Mucosa of rectum (tissue), 2 donors: ENCODE results near the gene KMT2E.

Experiments used
- H3K27ac ChIP-seq, 2 donors: one replicate each; pipeline ENCODE4 v1.7.0; 2013; ENCODE audit warnings: inconsistent platforms in 2 of 2, low read depth in 2 of 2, low read length in 2 of 2
- H3K27me3 ChIP-seq, 2 donors: one replicate each; pipeline ENCODE4 v1.7.0; 2013; ENCODE audit warnings: low read length in 2 of 2; ENCODE audit not compliant: control insufficient read depth in 2 of 2, insufficient read depth in 2 of 2
- H3K36me3 ChIP-seq, 2 donors: one replicate each; pipeline ENCODE4 v1.7.0; 2013; ENCODE audit warnings: low read length in 2 of 2; ENCODE audit not compliant: control insufficient read depth in 2 of 2, insufficient read depth in 2 of 2
- H3K4me1 ChIP-seq, 2 donors: one replicate each; pipeline ENCODE4 v1.7.0; 2013; ENCODE audit warnings: low read length in 2 of 2, mild to moderate bottlenecking in 1 of 2; ENCODE audit not compliant: control insufficient read depth in 2 of 2, insufficient read depth in 2 of 2
- H3K4me3 ChIP-seq, 2 donors: one replicate each; pipeline ENCODE4 v1.7.0; 2013; ENCODE audit warnings: low read length in 2 of 2
- H3K9ac ChIP-seq, 2 donors: one replicate each; pipeline ENCODE4 v1.7.0; 2013; ENCODE audit warnings: low read length in 2 of 2, low read depth in 1 of 2, mild to moderate bottlenecking in 1 of 2
- H3K9me3 ChIP-seq, 2 donors: one replicate each; pipeline ENCODE4 v1.7.0; 2013; ENCODE audit warnings: low read length in 2 of 2; ENCODE audit not compliant: control insufficient read depth in 2 of 2
- donor health status: healthy.
- donor health status: Normal muscosa, but diverticular disease.

The KMT2E gene

DNA sequence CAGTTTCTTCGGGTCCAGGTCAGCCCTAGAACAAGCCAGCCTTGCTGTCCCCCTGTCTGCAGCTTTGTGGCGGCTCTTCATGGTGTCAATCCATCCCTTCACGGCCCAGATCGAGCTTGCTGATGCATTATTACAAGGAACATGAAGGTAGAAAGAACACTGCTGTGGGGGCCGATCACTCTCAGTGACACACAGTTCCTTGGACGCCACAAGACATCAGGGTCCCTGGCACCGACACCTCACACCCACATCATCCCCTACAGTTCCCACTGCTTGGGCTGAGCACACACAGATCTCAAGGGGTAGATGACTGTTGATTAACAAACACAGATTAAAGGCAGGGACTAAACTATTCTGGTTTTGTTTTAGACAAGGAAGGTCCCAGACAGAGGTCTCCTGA is 119.4 kb downstream of the KMT2E start:
- Histone ChIP-seq H3K9ac (no peak overlapping the region), H3K4me1 (no peaks in the 10 kb centered on the region), H3K4me3 (no peak overlapping the region), H3K36me3 (peaks cover 21 to 34% of the 10 kb centered on the region in 2 donors), H3K27me3 (no peaks in the 10 kb centered on the region), H3K9me3 (no peaks in the 10 kb centered on the region), H3K27ac (no peak overlapping the region)

DNA sequence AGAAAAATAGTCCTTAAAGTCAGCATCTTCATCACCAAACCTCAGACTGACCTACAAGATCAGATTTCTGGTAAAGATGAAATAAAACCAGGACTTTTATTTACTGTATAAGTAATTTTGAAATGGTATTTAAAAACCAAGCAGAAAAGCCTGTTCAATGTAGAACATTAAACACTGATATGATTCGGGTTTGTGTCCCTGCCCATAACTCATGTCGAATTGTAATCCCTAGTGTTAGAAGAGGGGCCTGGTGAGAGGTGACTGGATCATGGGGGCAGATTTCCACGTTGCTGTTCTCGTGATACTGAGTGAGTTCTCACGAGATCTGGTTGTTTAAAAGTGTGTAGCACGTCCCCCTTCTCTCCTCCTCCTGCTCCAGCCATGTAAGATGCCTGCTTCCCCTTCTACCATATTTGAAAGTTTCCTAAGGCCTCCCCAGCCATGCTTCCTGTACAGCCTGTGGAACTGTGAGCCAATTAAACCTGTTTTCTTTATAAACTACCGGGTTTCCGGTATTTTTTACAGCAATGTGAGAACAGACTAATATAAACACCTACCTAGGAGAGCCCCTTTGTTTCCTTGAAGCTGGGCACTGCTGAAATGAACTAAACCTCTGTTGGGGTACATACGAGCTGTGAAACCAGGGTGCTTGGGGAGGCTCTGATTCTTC is 120.1 kb downstream of the KMT2E start:
- no peaks in the 10 kb centered on the region for H3K4me1 ChIP-seq
- H3K9me3 ChIP-seq: no peaks in the 10 kb centered on the region
- no peaks in the 10 kb centered on the region for H3K27me3 ChIP-seq
- peaks cover 27 to 40% of the 10 kb centered on the region in 2 donors for H3K36me3 ChIP-seq
- H3K4me3 ChIP-seq: no peak overlapping the region
- H3K9ac ChIP-seq: no peak overlapping the region
- H3K27ac ChIP-seq: no peak overlapping the region

DNA sequence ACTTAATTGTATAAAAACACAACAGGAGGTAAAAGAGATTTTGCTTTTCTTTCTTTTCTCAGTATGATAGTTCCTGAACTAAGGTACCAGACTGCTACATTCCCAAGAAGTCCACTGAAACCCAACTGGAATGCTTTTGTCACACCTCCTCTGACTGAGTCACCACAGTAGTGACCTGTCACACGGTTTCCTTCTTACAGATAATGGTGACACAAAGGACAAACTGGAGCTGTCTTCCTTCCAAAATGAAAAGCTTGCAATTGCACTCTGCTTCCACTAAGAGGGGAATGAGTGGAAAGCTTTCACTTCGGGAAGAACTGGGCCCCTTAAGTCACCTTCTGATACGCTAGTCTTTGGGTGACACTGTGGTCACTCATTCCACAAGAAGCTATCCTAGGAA is 122.2 kb downstream of the KMT2E start:
- Histone ChIP-seq H3K4me3 (no peak overlapping the region), H3K9me3 (no peaks in the 10 kb centered on the region), H3K27me3 (no peaks in the 10 kb centered on the region), H3K4me1 (no peaks in the 10 kb centered on the region), H3K36me3 (peaks cover 31 to 40% of the 10 kb centered on the region in 2 donors), H3K27ac (no peak overlapping the region), H3K9ac (no peak overlapping the region)

DNA sequence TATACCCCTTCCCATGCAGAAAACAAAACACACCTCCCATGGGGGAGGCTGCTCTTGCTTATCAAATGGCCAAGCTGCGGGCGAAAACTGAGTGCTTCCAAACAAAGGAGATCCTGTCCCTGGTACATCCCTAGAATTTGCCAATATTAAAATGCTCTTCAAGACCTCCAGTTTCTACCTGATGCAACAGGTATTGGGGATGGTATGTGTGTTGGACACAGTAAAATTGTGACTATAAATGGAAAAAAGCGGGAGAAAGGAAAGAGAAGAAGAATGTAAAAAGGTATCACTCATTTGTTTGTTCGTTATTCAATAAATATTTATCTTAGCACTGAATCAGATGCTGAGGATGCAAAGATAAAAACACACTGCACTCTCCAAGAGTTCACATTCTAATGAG is 123.9 kb downstream of the KMT2E start:
- Histone ChIP-seq H3K27ac (no peak overlapping the region), H3K4me1 (no peaks in the 10 kb centered on the region), H3K36me3 (peaks cover 32 to 37% of the 10 kb centered on the region in 2 donors)

DNA sequence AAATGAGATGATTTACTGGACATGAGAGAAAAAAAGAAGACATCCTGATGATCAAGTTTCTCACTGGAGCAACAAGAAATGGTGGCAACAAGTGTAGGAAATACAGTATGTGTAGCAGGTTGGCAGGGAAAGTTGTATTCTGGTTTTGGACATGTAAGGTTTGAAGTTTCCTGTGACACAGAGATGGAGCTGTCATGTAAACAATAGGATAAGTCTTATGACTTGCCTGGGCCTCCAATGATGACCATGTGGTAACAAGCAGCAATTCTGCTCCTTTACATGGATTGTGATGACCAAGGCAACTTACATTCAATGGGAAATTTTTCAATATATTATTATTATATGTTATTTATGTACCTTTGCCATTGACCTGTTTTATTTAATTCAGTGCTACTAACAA is 125.4 kb downstream of the KMT2E start:
- Histone ChIP-seq H3K27me3 (no peaks in the 10 kb centered on the region), H3K27ac (no peak overlapping the region), H3K4me3 (no peak overlapping the region), H3K36me3 (peaks cover 31 to 33% of the 10 kb centered on the region in 2 donors), H3K9me3 (no peaks in the 10 kb centered on the region), H3K4me1 (no peaks in the 10 kb centered on the region), H3K9ac (no peak overlapping the region)

More for the DNA sequence above, 123.9 kb downstream of the KMT2E start:
- H3K9ac ChIP-seq: no peak overlapping the region
- H3K9me3 ChIP-seq: no peaks in the 10 kb centered on the region
- H3K4me3 ChIP-seq: no peak overlapping the region
- H3K27me3 ChIP-seq: no peaks in the 10 kb centered on the region

DNA sequence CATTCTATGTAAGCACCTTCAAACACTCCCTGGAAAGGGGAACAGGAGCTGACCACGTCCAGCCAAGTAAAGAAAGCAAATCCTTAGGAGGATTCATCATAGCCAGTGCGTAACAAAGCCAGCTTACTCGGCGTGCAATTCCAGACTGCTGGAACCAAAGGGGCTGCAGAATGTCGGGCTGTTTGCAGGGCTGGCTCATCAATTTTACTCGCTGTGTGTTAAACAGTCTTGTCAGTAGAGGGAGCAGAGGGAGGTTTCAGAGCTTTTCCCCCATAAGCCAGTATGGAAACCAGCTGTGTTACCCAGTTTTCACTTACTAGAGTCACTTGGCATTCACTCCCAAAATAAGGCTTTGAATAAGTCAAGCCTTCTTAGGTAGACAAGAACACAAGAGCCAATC is 127.1 kb downstream of the KMT2E start:
- no peak overlapping the region for H3K27ac ChIP-seq
- no peak overlapping the region for H3K9ac ChIP-seq
- peaks cover 33 to 35% of the 10 kb centered on the region in 2 donors for H3K36me3 ChIP-seq
- H3K4me1 ChIP-seq: no peaks in the 10 kb centered on the region
- no peaks in the 10 kb centered on the region for H3K9me3 ChIP-seq
- no peak overlapping the region for H3K4me3 ChIP-seq
- H3K27me3 ChIP-seq: no peaks in the 10 kb centered on the region

DNA sequence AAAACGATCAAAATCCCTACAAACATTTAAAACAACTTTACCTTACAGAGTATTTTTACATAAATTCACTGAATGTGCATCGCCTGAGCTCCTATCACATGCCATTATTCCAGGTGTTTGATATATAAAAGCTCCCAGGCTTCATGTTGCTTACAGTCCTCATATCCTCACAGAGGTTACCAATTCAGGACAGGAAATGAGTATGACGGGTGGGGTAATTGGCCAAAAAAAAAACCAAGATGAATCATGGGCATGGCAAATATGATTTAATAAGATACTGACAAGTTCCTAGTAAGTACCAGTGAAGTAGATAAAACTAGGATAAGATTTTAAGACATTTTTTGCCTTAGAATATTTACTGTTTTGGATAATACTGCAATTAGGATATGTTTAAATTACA is 135.8 kb downstream of the KMT2E start:
- Histone ChIP-seq H3K9me3 (no peaks in the 10 kb centered on the region), H3K4me1 (no peaks in the 10 kb centered on the region), H3K9ac (no peak overlapping the region), H3K36me3 (peaks cover 0 to 3% of the 10 kb centered on the region in 2 donors), H3K27me3 (no peaks in the 10 kb centered on the region), H3K4me3 (no peak overlapping the region), H3K27ac (no peak overlapping the region)

DNA sequence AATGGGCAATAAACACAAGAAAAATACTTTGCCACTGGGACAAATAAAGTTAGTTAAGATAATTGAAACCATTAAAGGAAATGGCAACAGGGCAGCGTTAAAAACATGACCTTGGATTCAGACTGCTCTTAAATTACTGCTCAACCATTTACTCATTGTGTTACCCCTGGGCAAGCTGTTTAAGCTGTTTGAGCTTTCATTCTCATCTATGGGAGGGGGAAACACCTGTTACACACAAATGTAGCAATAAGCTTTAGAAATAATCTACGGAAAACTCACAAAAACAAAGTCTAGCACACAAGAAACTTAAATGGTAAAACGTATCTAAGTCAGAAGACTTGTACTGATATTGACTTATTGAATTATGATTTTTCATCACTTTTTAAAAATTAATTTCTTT is 137.1 kb downstream of the KMT2E start:
- no peak overlapping the region for H3K27ac ChIP-seq
- H3K27me3 ChIP-seq: no peaks in the 10 kb centered on the region
- H3K9me3 ChIP-seq: no peaks in the 10 kb centered on the region
- no peak overlapping the region for H3K4me3 ChIP-seq
- H3K36me3 ChIP-seq: peaks cover 0 to 4% of the 10 kb centered on the region in 2 donors
- H3K9ac ChIP-seq: no peak overlapping the region
- H3K4me1 ChIP-seq: no peaks in the 10 kb centered on the region

DNA sequence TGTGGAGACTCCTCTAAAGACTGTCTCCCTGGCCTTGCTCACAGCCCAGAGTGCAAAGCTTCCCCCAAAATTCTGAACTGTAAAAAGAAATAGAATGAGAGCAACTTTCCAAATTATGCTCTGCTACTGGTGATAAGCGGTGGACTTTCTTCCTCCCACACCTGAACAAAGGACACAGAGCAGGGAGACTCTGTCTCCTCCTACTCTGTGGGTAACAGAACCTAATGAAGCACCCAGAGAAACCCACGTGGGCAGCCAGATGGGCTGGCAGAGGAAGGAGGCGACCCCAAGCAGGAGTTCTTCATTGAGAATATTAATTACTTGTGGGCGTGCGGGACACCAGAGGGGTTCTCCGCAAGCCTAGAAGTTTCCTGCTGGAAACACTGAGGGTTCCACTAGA is 139.5 kb downstream of the KMT2E start:
- H3K4me3 ChIP-seq: no peak overlapping the region
- H3K36me3 ChIP-seq: peaks cover 0 to 4% of the 10 kb centered on the region in 2 donors
- H3K27ac ChIP-seq: no peak overlapping the region
- H3K9me3 ChIP-seq: no peaks in the 10 kb centered on the region
- H3K27me3 ChIP-seq: no peaks in the 10 kb centered on the region
- no peak overlapping the region for H3K9ac ChIP-seq
- no peaks in the 10 kb centered on the region for H3K4me1 ChIP-seq

DNA sequence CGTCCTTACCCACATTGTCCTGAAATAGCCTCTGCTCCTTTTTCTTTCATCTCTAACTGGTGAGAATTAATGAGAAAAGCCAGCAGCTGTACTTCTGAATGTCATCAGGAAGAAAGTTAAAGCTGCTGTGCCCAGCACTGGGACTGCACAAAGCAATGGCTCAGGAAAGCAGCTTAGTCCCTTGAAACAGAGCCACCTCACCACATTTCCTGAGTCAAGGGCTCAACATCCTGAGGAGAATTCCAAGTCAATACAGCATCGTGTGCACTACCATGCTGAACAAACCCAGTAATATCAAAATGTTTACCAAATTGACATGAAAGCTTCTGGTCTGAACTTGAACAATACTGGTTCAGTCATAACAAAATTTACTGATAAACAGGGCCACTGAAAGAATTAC is 140.1 kb downstream of the KMT2E start:
- Histone ChIP-seq H3K9ac (no peak overlapping the region), H3K4me3 (no peak overlapping the region), H3K9me3 (no peaks in the 10 kb centered on the region), H3K4me1 (no peaks in the 10 kb centered on the region), H3K27me3 (no peaks in the 10 kb centered on the region), H3K36me3 (peaks cover 0 to 4% of the 10 kb centered on the region in 2 donors), H3K27ac (no peak overlapping the region)
